Measurements from ENCODE around the gene UTP25.

The UTP25 gene

DNA sequence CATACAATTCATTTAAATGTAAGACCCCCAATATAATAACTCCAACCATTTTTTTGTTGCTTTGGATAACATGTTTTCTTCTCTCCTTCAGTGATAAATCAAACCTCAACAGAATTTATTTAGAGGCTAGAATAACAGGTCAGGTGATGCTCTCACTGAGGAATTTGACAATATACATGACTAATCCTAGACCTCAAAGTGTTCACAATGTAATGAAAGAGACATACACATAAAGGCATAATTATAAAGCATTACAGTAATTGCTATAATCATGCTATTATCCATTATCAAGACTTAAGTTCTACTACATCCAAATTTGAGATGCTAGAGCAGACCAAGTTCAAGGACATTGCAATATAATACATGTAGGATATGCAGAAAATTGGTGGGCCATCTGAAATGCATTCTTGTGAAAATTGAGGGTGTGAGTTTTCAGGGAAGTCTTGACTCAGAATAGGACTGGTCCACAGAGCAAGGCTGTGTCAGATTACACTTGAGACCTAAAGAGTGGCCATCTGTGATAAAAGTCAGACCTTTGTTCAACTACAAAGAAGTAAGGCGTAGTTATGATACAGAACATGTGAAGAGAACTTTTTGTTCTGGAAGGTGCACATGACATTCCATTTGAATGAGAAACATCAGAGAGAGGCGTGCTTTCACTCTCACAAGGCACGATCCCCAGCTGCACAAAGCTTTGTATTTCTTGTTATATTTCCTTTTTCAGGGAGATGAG, 45.5 kb downstream of the UTP25 start:
- Histone ChIP-seq H3K9ac (ENCODE audit: low read length) (no peak overlapping the region), H2AFZ (ENCODE audit: low read depth, low read length) (no peak overlapping the region), H3K79me2 (ENCODE audit: low read length) (no peaks in the 10 kb centered on the region), H3K36me3 (replicated peaks; ENCODE audit: low read depth, low read length) (no peaks in the 10 kb centered on the region), H4K20me1 (ENCODE audit: insufficient read depth, low read length) (no peaks in the 10 kb centered on the region; the same call in 1 of the 2 replicates), H3K4me1 (ENCODE audit: low read length) (no peaks in the 10 kb centered on the region), H3K9me3 (ENCODE audit: insufficient read depth, low read length) (no peaks in the 10 kb centered on the region), H3K4me3 (ENCODE audit: low read length) (no peak overlapping the region), H3K4me2 (ENCODE audit: low read length) (no peak overlapping the region), H3K27ac (ENCODE audit: low read length) (no peak overlapping the region), H3K27me3 (ENCODE audit: low read depth, low read length) (peaks cover 79% of the 10 kb centered on the region)
- no peak for TF ChIP-seq CTCF (IDR thresholded peaks at IDR 0.05; ENCODE audit: low read depth, low read length)
- TF ChIP-seq EZH2phosphoT487 (IDR thresholded peaks at IDR 0.05; ENCODE audit: low read depth) = no peak

DNA sequence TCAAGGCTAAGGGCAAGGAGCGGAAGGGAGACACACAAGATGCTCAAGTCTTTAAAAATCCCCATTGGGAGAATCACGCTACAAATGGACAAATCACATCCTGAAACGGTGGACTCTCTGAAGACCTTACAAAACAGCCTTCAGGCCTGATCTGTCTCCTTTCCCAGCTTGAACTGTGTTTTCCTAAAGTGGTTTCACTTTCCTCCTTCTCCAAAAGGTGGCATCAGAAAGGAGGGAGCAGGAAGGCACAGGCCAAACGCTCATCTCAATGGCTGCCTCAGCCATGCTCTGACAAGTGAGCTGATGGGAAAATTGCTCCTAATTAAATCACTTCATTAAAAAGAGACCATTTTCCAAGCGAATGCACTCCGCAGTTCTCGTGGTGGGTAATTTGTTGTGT, 47.7 kb downstream of the UTP25 start:
- Histone ChIP-seq H3K27me3 (ENCODE audit: low read depth, low read length) (peaks cover 78% of the 10 kb centered on the region), H4K20me1 (ENCODE audit: insufficient read depth, low read length) (no peaks in the 10 kb centered on the region; the same call in 1 of the 2 replicates), H2AFZ (ENCODE audit: low read depth, low read length) (no peak overlapping the region), H3K27ac (ENCODE audit: low read length) (no peak overlapping the region), H3K79me2 (ENCODE audit: low read length) (no peaks in the 10 kb centered on the region), H3K36me3 (replicated peaks; ENCODE audit: low read depth, low read length) (no peaks in the 10 kb centered on the region), H3K4me2 (ENCODE audit: low read length) (no peak overlapping the region), H3K4me3 (ENCODE audit: low read length) (no peak overlapping the region), H3K4me1 (ENCODE audit: low read length) (no peaks in the 10 kb centered on the region), H3K9ac (ENCODE audit: low read length) (no peak overlapping the region), H3K9me3 (ENCODE audit: insufficient read depth, low read length) (no peaks in the 10 kb centered on the region)
- TF ChIP-seq CTCF (IDR thresholded peaks at IDR 0.05; ENCODE audit: low read depth, low read length) = no peak

DNA sequence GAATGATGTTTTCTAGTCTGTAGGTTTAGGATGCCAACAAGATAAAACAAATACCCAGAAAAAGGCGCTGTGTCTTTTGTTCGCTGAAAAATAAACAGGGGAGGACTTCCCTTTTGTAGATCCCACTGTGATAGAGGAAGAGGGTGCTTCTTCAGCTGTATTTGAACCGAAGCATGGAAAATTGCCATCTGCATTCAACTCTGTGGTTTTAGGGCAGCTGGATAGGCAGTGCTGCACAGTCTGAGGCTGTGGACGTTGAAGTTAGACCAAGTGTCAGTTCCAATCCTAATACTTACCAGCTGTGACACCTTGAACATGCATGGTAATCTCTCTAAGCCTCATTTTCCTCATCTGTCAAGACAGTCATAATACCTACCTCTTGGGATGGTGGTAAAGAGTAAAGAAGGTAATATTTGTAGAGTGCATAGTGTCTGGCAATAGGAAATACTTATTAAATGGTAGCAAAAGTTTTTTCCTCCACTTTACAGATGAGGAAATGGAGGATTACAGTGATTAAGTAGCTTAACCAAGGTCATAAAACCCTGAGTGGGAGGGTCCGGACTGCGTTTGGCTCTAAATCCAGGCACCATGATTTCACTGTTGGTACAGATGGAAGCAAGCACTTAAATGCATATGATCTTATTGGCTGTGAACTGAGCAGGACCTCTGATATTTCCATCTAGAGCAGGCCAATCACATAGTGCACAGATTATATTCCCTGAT, 48.5 kb downstream of the UTP25 start:
- Histone ChIP-seq H3K4me2 (ENCODE audit: low read length) (no peak overlapping the region), H3K79me2 (ENCODE audit: low read length) (no peaks in the 10 kb centered on the region), H3K36me3 (replicated peaks; ENCODE audit: low read depth, low read length) (no peaks in the 10 kb centered on the region), H2AFZ (ENCODE audit: low read depth, low read length) (no peak overlapping the region), H3K4me1 (ENCODE audit: low read length) (no peaks in the 10 kb centered on the region), H3K27me3 (ENCODE audit: low read depth, low read length) (peaks cover 77% of the 10 kb centered on the region), H3K27ac (ENCODE audit: low read length) (no peak overlapping the region), H4K20me1 (ENCODE audit: insufficient read depth, low read length) (no peaks in the 10 kb centered on the region; the same call in 1 of the 2 replicates), H3K9ac (ENCODE audit: low read length) (no peak overlapping the region), H3K4me3 (ENCODE audit: low read length) (no peak overlapping the region), H3K9me3 (ENCODE audit: insufficient read depth, low read length) (no peaks in the 10 kb centered on the region)
- TF ChIP-seq EZH2phosphoT487 (IDR thresholded peaks at IDR 0.05; ENCODE audit: low read depth) = no peak

GRCh38 chr1:209877087-209877764, 49.5 kb downstream of the UTP25 start:
- TF ChIP-seq EZH2phosphoT487 (IDR thresholded peaks at IDR 0.05; ENCODE audit: low read depth) = no peak
- H3K27me3 ChIP-seq (ENCODE audit: low read depth, low read length) = peaks cover 77% of the 10 kb centered on the region
- H3K4me1 ChIP-seq (ENCODE audit: low read length) = no peaks in the 10 kb centered on the region
- no peak overlapping the region for H2AFZ ChIP-seq (ENCODE audit: low read depth, low read length)
- no peaks in the 10 kb centered on the region; the same call in 1 of the 2 replicates for H4K20me1 ChIP-seq (ENCODE audit: insufficient read depth, low read length)
- no peak overlapping the region for H3K4me3 ChIP-seq (ENCODE audit: low read length)
- no peak overlapping the region for H3K27ac ChIP-seq (ENCODE audit: low read length)
- no peak overlapping the region for H3K4me2 ChIP-seq (ENCODE audit: low read length)
- no peaks in the 10 kb centered on the region for H3K9me3 ChIP-seq (ENCODE audit: insufficient read depth, low read length)
- H3K9ac ChIP-seq (ENCODE audit: low read length) = no peak overlapping the region
- no peaks in the 10 kb centered on the region for H3K36me3 ChIP-seq (replicated peaks; ENCODE audit: low read depth, low read length)
- H3K79me2 ChIP-seq (ENCODE audit: low read length) = no peaks in the 10 kb centered on the region
